ENCODE data around the gene PRKAG2.

PRKAG2 gene

GRCh38 chr7:151637781-151638261 is 239.1 kb downstream of the PRKAG2 start:
- H3K4me3 ChIP-seq (ENCODE audit: insufficient read depth, low read length, poor library complexity, severe bottlenecking): no peak overlapping the region
- no peak overlapping the region for H3K9ac ChIP-seq (ENCODE audit: low read length)
- H3K9me2 ChIP-seq (replicated peaks; ENCODE audit: insufficient read depth, low read length): no peaks in the 10 kb centered on the region
- H3K36me3 ChIP-seq (ENCODE audit: low read length): no peaks in the 10 kb centered on the region
- peaks cover 6% of the 10 kb centered on the region; the same call in 1 of the 2 replicates for H3F3A ChIP-seq (ENCODE audit: insufficient read depth)
- no peak overlapping the region for H3K27ac ChIP-seq (ENCODE audit: low read depth, low read length)
- no peak overlapping the region for H3K4me2 ChIP-seq (ENCODE audit: low read depth, low read length, poor library complexity, severe bottlenecking)
- no peak overlapping the region for H2AFZ ChIP-seq (ENCODE audit: low read depth, low read length, severe bottlenecking)
- no peaks in the 10 kb centered on the region for H3K9me3 ChIP-seq (ENCODE audit: insufficient read depth, low read length)
- H3K79me2 ChIP-seq (ENCODE audit: insufficient read depth, low read length): no peaks in the 10 kb centered on the region
- TF ChIP-seq EZH2phosphoT487 (conservative IDR thresholded peaks at IDR 0.05; ENCODE audit: low read length) (no peak), CTCF (IDR thresholded peaks at IDR 0.05; ENCODE audit: insufficient read depth, low read length, poor library complexity, severe bottlenecking) (no peak)
- H4K20me1 ChIP-seq (ENCODE audit: low read depth, low read length): no peaks in the 10 kb centered on the region
- no peaks in the 10 kb centered on the region for H3K27me3 ChIP-seq (ENCODE audit: low read length)

- no peaks in the 10 kb centered on the region for H4K20me1 ChIP-seq (ENCODE audit: low read depth, low read length)
- no peak overlapping the region for H3K4me3 ChIP-seq (ENCODE audit: insufficient read depth, low read length, poor library complexity, severe bottlenecking)
- H3K27ac ChIP-seq (ENCODE audit: low read depth, low read length): no peak overlapping the region
- H3K9me2 ChIP-seq (replicated peaks; ENCODE audit: insufficient read depth, low read length): no peaks in the 10 kb centered on the region
- H3K27me3 ChIP-seq (ENCODE audit: low read length): no peaks in the 10 kb centered on the region
- no peaks in the 10 kb centered on the region for H3K9me3 ChIP-seq (ENCODE audit: insufficient read depth, low read length)
- H3F3A ChIP-seq (ENCODE audit: insufficient read depth): peaks cover 9% of the 10 kb centered on the region
- H2AFZ ChIP-seq (ENCODE audit: low read depth, low read length, severe bottlenecking): no peak overlapping the region
- no peaks in the 10 kb centered on the region for H3K79me2 ChIP-seq (ENCODE audit: insufficient read depth, low read length)
- no peak overlapping the region for H3K4me2 ChIP-seq (ENCODE audit: low read depth, low read length, poor library complexity, severe bottlenecking)
- no peak for TF ChIP-seq EZH2phosphoT487 (conservative IDR thresholded peaks at IDR 0.05; ENCODE audit: low read length)
- TF ChIP-seq CTCF (IDR thresholded peaks at IDR 0.05; ENCODE audit: insufficient read depth, low read length, poor library complexity, severe bottlenecking): no peak
- H3K36me3 ChIP-seq (ENCODE audit: low read length): no peaks in the 10 kb centered on the region
- no peak overlapping the region for H3K9ac ChIP-seq (ENCODE audit: low read length)
These were observed 242.3 kb downstream of the PRKAG2 start for GRCh38 chr7:151634643-151635042.

- Histone ChIP-seq H3K36me3 (ENCODE audit: low read length) (no peaks in the 10 kb centered on the region), H3K9me2 (replicated peaks; ENCODE audit: insufficient read depth, low read length) (no peaks in the 10 kb centered on the region), H3K9me3 (ENCODE audit: insufficient read depth, low read length) (no peaks in the 10 kb centered on the region), H2AFZ (ENCODE audit: low read depth, low read length, severe bottlenecking) (no peak overlapping the region), H3K9ac (ENCODE audit: low read length) (no peak overlapping the region), H3K4me2 (ENCODE audit: low read depth, low read length, poor library complexity, severe bottlenecking) (no peak overlapping the region), H4K20me1 (ENCODE audit: low read depth, low read length) (no peaks in the 10 kb centered on the region), H3K27ac (ENCODE audit: low read depth, low read length) (no peak overlapping the region), H3K27me3 (ENCODE audit: low read length) (no peaks in the 10 kb centered on the region), H3F3A (ENCODE audit: insufficient read depth) (peaks cover 9% of the 10 kb centered on the region), H3K4me3 (ENCODE audit: insufficient read depth, low read length, poor library complexity, severe bottlenecking) (no peak overlapping the region), H3K79me2 (ENCODE audit: insufficient read depth, low read length) (no peaks in the 10 kb centered on the region)
- TF ChIP-seq CTCF (IDR thresholded peaks at IDR 0.05; ENCODE audit: insufficient read depth, low read length, poor library complexity, severe bottlenecking) (no peak), EZH2phosphoT487 (conservative IDR thresholded peaks at IDR 0.05; ENCODE audit: low read length) (no peak)
These were observed 243.5 kb downstream of the PRKAG2 start for GRCh38 chr7:151633516-151633812.
